Fibroblast of villous mesenchyme (primary cell): ENCODE data around the gene AHCTF1. TPM values are rescaled to one million over a fixed set of nuclear protein-coding genes. Genes with fewer than 3 reads are reported as not detected.
"Not testable (repeated sequence)": the region's sequence is repeated elsewhere in the genome, so short reads cannot be mapped to it uniquely, and the experiment has no call there.

Experiments
- DNase-seq: peaks from one replicate; pipeline ENCODE4 v3.0.0-alpha.2; 2010; ENCODE audit warnings: low read depth
- H3K4me3 ChIP-seq: 2 replicates; pipeline ENCODE4 v1.5.1; 2011; ENCODE audit warnings: low read depth, mild to moderate bottlenecking, low read length
- total RNA-seq: library from RNA; depleted of rRNA; stranded (reverse); fragments of >200 nt; gene quantifications from 2 replicates; pipeline ENCODE4 v1.2.3, GENCODE V29; 2012
- TF ChIP-seq, protein P1 (sequence below): IDR thresholded peaks from 2 replicates; pipeline ENCODE4 v1.5.1; 2012; ENCODE audit warnings: low read depth, mild to moderate bottlenecking, low read length; ENCODE audit not compliant: insufficient read depth

The AHCTF1 gene
- total RNA-seq, 1 donor, result 46.6 TPM

DNA sequence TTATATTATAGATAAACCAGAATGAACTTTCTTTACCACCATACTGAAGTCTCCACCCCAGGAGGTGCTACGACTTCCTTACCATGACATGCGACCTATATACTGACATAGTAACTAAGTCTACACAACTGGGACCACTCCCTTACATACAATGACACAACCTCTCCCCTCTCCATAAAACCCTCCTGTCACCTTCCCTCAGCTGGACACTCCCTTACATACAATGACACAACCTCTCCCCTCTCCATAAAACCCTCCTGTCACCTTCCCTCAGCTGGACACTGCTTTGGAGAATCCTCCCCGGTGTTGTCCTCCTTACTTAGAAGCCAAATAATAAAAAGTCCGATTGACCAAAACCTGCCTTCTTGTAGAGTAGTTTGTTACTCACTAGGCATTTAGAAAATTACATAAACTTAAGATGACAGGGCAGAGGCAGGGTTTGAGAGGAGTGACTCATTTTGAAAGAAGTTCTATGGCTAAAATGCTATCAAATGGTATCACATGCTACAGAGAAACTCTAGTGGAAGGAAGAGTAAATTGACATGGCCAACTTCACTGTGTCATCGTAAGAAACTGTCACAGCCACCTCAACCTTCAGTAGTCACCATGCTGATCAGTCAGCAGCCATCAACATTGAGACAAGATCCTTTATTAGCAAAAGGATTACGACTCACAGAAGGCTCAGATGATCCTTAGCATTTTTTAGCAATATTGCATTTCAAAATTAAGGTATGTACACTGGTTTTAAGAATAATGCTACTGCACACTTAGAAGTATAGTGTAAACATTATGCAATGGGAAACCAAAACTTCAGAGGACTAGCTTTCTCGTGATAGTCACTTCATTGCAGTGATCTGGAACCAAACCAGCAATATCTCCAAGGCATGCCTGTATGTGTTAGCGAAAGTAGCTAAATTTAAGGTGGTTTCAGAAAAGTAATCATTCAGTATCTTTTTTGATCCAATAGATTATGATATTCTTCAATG lies 56.4 kb downstream of the AHCTF1 start:
- H3K4me3 ChIP-seq, result no peak overlapping the region
- TF ChIP-seq, protein P1, sequence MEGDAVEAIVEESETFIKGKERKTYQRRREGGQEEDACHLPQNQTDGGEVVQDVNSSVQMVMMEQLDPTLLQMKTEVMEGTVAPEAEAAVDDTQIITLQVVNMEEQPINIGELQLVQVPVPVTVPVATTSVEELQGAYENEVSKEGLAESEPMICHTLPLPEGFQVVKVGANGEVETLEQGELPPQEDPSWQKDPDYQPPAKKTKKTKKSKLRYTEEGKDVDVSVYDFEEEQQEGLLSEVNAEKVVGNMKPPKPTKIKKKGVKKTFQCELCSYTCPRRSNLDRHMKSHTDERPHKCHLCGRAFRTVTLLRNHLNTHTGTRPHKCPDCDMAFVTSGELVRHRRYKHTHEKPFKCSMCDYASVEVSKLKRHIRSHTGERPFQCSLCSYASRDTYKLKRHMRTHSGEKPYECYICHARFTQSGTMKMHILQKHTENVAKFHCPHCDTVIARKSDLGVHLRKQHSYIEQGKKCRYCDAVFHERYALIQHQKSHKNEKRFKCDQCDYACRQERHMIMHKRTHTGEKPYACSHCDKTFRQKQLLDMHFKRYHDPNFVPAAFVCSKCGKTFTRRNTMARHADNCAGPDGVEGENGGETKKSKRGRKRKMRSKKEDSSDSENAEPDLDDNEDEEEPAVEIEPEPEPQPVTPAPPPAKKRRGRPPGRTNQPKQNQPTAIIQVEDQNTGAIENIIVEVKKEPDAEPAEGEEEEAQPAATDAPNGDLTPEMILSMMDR, result no peak
- peak; percentile 70 for DNase-seq

GRCh38 chr1:246865921-246866320 lies 65.8 kb downstream of the AHCTF1 start:
- TF ChIP-seq, protein P1, result no peak
- DNase-seq, result no peak

GRCh38 chr1:246863791-246864190 lies 68.0 kb downstream of the AHCTF1 start:
- not testable (repeated sequence) for DNase-seq, H3K4me3 ChIP-seq

More at GRCh38 chr1:246865921-246866320, 65.8 kb downstream of the AHCTF1 start:
- H3K4me3 ChIP-seq, result no peak overlapping the region

DNA sequence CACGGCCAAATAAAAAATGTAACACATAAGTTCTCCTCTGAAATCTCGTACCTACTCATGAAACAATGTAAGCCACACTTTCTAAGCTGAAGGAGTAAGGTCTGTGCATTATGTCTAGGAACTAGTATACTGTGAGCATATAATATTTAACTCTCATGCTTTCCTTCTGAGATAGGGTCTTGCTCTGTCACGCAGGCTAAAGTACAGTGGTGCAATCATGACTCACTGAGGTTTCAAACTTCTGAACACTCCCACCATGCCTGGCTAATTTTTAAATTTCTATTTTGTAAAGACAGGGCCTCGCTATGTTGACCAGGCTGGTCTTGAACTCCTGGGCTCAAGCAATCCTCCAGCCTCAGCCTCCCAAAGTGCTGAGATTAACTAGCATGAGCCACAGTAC lies 71.3 kb downstream of the AHCTF1 start:
- H3K4me3 ChIP-seq, result no peak overlapping the region
- TF ChIP-seq, protein P1, result no peak
- peak; percentile 18 for DNase-seq

DNA sequence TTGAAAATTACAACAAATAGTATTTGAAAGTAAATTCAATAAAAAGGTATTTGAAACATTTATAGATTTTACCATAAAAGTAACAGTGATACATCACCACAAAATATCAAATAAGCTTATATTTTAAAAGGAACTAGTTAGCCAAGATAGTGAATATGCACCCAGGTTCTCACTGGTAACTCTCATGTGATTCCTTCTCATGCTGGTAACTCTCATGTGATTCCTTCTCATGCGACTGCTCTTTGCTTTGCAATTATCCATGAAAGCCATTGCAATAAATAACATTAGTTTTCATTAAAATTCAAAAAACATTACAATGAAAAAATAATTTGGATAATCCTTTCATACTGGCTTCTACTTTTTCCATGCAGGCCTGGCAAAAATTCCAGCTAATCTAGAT lies 75.4 kb downstream of the AHCTF1 start:
- no peak overlapping the region for H3K4me3 ChIP-seq
- TF ChIP-seq, protein P1, result no peak
- no peak for DNase-seq

DNA sequence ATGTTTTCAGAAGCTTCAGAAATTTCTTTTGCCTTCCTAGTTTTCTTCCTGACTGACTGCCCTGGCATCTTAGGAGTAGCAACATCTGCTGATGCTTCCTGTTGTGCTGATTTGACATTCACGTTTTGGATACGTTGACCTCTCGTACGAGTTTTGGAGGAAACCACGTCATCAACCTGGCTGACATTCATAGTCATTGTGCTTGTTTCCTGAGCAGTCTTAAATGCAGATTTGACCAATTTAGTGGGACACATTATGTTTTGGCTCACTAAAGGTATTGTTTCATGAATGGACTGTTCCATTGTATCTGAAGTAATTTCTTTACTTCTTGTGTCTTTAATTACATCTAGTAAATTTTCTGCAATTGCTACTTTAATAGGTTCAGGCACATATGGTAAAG lies 81.1 kb downstream of the AHCTF1 start:
- not testable (repeated sequence) for H3K4me3 ChIP-seq, DNase-seq

DNA sequence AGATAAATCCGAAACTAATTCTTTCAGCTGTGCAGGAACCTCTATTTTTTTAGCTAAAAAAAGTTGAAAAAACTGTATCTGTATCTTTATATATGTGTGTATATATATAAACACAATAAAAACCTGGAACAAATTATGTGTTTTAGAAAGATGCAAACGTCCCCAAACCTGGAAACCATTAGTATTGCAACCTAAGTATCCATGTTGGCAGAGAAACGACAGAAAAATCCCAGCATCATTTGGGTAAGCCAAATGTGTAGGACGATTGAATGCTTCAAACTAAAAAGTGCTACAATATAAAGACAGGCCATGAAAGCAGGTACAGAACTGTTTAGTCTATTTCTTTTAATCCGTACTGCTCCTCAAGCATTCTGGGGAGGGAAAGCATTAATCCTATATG lies 87.9 kb downstream of the AHCTF1 start:
- no peak for DNase-seq
- no peak overlapping the region for H3K4me3 ChIP-seq
- TF ChIP-seq, protein P1, result no peak

DNA sequence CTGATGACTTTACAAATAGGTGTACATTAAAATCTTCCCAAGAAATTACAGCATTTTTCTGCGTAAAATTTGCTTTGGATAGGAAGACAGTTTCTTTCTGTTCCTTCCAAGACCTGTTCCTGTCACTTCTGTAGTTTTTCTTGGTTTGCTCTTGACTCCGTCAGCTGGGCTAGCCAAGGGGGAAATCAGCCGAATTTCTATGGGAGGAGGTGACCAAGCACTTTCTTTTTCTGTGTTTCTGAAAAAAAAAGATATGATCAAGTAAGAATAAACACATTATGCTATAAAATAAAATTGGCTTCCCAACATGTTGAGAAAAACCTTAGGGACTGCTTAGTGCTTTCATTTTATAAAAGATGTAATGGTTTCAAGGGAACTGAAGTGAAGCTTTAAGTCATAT lies 91.0 kb downstream of the AHCTF1 start:
- H3K4me3 ChIP-seq, DNase-seq: not testable (repeated sequence)
